ENCODE results near the gene NTN5.

NTN5 gene

DNA sequence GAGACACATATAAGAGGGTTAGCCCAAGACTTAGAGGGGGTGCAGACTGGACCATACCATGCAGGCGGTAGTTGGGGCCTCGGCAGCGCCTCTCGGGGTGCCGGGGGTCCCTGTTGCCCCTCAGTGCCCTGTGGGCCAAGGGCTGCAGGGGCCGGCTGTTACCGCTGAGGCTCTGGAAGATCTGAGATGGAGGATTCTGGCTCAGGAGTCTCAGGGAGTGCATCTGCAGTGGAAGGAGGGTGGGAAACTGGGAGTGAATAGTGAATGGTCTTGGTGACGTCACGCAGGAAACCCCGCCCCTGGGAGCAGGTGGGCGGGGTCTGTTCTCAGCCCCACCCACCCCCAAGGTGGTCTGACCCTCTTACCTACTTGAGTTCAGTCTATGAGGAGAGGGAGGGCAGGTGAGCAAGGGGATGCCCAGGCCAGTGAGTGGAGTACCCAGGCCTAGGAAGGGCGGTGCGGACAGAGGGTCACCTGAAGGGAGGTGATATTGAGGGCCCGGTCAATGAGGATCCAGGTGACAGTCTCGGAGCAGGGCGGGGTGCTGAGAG lies 33.9 kb downstream of the NTN5 start:
- DNase-seq (ENCODE audit: low read depth), result no peak
- Histone ChIP-seq H3K9ac (ENCODE audit: low read length) (peak overlapping the region; percentile 91), H3K36me3 (ENCODE audit: control insufficient read depth, insufficient read depth, low read length, severe bottlenecking) (no peaks in the 10 kb centered on the region), H3K9me3 (ENCODE audit: control insufficient read depth, low read length) (no peaks in the 10 kb centered on the region), H3K4me1 (ENCODE audit: control insufficient read depth, insufficient read depth, low read length) (peaks cover 31% of the 10 kb centered on the region), H3K4me3 (ENCODE audit: low read length) (peak overlapping the region; percentile 54), H3K27me3 (replicated peaks; ENCODE audit: control insufficient read depth, insufficient read depth, low read length) (no peaks in the 10 kb centered on the region)

DNA sequence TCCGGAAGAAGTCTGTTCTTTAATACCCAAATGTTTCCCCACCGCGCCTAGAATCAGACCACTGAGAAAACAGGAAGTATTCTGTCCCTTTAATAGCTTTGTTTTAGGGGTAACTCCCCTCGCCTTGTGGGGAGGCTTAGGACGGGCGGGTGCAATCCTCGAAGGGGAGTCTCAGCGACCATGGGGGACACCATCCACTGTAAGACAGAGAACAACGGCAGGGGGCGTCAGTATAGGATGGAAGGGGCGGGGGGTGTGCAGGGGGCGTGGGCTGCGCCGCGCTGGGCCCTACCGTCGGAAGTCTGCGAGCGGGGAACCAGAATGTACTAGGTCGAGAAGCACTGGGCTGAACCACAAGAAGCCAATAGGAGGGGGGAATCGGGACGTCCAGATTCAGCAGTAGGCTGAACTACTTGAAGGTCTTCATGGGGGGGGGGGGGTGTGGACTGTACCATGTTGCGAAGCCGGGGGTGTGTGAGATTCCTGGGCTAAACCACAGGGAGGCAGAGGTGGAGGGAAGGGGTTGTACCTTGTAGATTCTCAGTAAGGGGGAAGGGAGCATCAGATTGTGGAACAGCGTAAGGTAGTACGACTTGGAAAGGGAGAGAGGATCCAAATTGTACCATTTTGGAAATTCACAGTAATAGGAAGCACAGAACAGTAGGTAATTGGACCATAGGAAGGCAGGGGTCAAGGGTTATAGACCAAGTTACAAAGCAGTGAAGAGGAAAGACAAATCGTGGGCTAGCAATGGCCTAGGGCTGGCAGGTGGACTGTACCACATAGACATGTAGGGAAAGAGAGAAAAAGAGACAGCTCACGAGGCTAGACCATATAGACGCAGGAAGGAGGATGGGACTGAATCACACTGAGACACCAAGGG lies 34.6 kb downstream of the NTN5 start:
- DNase-seq (ENCODE audit: low read depth), result peak; percentile 94
- Histone ChIP-seq H3K9ac (ENCODE audit: low read length) (peak overlapping the region; percentile 91), H3K4me3 (ENCODE audit: low read length) (peak overlapping the region; percentile 87), H3K36me3 (ENCODE audit: control insufficient read depth, insufficient read depth, low read length, severe bottlenecking) (no peaks in the 10 kb centered on the region), H3K27me3 (replicated peaks; ENCODE audit: control insufficient read depth, insufficient read depth, low read length) (no peaks in the 10 kb centered on the region), H3K9me3 (ENCODE audit: control insufficient read depth, low read length) (no peaks in the 10 kb centered on the region), H3K4me1 (ENCODE audit: control insufficient read depth, insufficient read depth, low read length) (peaks cover 38% of the 10 kb centered on the region)

DNA sequence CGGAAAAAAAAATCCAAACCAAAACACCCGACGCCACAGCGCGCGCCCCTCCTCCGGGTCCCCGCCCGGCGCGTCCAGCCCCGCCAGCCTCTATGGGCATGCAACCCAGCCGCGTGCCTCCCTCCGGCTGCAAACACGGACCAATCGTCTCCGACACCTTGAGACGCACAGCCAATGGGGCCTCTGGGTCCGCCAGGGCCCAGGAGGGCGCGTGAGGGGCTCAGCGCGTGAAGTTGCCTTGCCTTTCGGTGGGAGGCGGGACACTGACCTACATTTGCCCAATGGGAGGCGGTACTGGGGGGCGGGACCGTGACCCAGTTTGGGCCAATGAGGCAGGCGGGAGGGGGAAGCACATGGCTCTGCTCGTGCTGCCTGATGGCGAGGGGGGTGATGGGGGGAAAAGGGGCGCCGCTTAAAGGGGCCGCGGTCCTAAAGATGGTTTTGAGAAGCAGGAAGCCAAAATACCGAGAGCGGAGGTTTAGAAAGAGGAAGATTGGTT lies 35.3 kb downstream of the NTN5 start:
- H3K4me3 ChIP-seq (ENCODE audit: low read length), result peak overlapping the region; percentile 87
- no peaks in the 10 kb centered on the region for H3K9me3 ChIP-seq (ENCODE audit: control insufficient read depth, low read length)
- no peaks in the 10 kb centered on the region for H3K36me3 ChIP-seq (ENCODE audit: control insufficient read depth, insufficient read depth, low read length, severe bottlenecking)
- peak overlapping the region; percentile 91 for H3K9ac ChIP-seq (ENCODE audit: low read length)
- peaks cover 45% of the 10 kb centered on the region for H3K4me1 ChIP-seq (ENCODE audit: control insufficient read depth, insufficient read depth, low read length)
- peak; percentile 99 for DNase-seq (ENCODE audit: low read depth)
- H3K27me3 ChIP-seq (replicated peaks; ENCODE audit: control insufficient read depth, insufficient read depth, low read length), result no peaks in the 10 kb centered on the region

DNA sequence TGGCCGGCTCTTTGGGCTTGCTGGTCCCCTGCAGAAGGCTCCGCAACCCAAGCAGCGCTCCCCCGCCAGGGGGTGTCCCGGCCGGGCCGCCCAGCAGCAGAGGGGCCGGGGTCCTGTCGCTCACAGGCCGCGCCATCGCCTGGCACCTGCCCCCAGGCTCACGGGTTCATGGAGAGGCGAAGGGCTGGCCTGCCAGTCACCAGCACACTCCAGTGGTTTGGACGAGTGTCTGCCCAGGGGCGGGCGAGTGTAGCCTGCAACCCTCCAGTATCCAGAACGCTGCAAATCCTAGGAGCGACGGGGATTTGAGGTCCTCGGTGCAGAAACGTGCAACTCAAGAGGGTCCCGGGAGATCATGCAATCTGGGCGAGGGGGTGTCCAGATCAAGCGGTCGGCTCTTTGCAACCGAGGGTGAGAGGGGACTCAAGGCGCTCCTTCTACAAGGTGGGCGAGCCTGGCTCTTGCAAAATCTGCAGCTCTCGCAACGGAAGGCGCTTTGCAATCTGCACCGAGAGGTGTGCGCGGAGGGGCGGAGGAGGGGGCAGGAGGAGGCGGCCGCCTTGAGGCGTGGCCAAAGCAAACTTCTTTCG lies 35.9 kb downstream of the NTN5 start, which contains the start of gene DBP:
Gene DBP (minus strand): TSS at position 521 of the 590 bp plus-strand sequence. CDS start 385 bp downstream, at position 136.
- Histone ChIP-seq H3K4me3 (ENCODE audit: low read length) (peak within 1 kb of the TSS; percentile 87), H3K36me3 (ENCODE audit: control insufficient read depth, insufficient read depth, low read length, severe bottlenecking) (no peaks in the 10 kb centered on the region), H3K9me3 (ENCODE audit: control insufficient read depth, low read length) (no peaks in the 10 kb centered on the region), H3K9ac (ENCODE audit: low read length) (peak within 1 kb of the TSS; percentile 91), H3K27me3 (replicated peaks; ENCODE audit: control insufficient read depth, insufficient read depth, low read length) (no peaks in the 10 kb centered on the region), H3K4me1 (ENCODE audit: control insufficient read depth, insufficient read depth, low read length) (peaks cover 47% of the 10 kb centered on the region)
- no peak for DNase-seq (ENCODE audit: low read depth)

DNA sequence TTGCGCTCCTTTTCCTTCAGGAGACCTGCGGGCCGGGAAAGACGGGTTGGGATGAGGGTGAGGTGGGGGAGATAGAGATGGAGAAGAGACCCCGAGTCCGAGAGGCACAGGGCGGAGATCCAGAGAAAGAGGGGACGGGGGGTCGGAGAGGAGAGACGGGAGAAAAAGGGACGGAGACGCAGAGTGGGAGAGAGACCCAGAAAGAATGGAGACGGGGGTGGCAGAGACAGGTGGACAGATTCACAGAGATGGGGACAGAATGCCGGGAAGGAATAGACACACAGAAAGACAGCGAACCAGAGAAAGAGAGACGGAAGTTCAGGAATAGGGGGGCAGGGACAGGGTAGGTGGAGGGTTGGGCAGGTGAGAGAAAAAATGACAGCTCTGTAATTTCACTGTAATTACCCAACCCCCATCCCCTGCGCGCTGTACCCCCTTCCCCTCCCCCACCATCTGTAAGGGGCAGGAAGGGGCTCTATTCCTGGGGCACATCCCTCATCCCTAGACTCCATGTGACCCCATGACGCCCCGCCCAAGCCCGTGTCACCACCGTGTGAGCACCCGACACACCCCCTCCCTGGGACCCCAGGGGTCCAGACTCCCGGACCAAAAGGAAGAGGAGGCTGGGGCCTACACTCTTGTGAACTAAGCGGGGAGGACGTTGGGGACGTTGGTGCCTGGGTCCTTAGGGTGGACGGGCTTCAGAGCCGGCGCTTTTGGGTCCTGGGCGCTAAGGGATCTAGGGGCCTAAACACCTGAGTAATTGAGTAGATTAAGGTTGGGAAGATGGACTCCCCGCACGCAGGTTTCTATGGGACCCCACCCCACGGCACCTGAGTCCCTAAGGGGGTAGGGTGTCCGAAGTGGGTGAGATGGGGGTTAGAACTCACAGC lies 36.6 kb downstream of the NTN5 start:
- Histone ChIP-seq H3K9me3 (ENCODE audit: control insufficient read depth, low read length) (no peaks in the 10 kb centered on the region), H3K27me3 (replicated peaks; ENCODE audit: control insufficient read depth, insufficient read depth, low read length) (no peaks in the 10 kb centered on the region), H3K36me3 (ENCODE audit: control insufficient read depth, insufficient read depth, low read length, severe bottlenecking) (no peaks in the 10 kb centered on the region), H3K9ac (ENCODE audit: low read length) (peak overlapping the region; percentile 91), H3K4me3 (ENCODE audit: low read length) (peak overlapping the region; percentile 87), H3K4me1 (ENCODE audit: control insufficient read depth, insufficient read depth, low read length) (peaks cover 47% of the 10 kb centered on the region)
- peak; percentile 33 for DNase-seq (ENCODE audit: low read depth)

DNA sequence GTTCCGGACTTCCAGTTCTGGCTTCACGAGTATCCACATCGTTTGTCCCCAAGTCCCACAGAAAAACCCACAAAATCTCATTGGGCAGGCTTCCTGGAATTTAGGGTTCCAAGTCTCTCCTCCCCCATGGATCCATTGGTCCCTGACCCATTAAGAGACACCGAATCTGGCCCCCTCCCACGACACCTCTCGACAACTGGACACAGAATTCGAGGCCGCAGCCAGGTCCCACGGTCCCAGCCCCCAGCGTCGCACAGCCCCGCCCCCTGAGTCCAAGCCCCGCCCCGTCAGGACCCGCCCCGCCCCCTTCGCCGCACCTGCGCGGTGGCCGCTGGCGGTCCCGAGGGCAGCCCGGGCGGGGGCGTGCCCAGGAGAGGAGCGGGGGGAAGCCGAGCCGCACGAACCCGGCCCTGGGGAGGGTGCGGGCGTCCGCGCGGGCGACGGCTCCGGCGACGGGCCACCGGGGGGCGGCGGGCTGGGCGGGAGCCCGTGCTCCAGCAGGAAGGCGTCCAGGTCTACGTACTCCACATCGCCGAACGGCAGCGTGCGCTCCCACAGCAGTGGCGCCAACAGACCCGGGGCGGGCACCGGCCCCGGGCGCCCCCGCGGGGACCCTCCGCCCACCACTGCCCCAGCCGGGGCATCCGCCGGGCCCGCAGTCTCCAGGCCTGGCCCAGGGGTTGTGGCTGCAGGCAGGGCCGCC lies 37.4 kb downstream of the NTN5 start:
- no peaks in the 10 kb centered on the region for H3K27me3 ChIP-seq (replicated peaks; ENCODE audit: control insufficient read depth, insufficient read depth, low read length)
- H3K4me3 ChIP-seq (ENCODE audit: low read length), result peak overlapping the region; percentile 87
- no peaks in the 10 kb centered on the region for H3K9me3 ChIP-seq (ENCODE audit: control insufficient read depth, low read length)
- peak; percentile 61 for DNase-seq (ENCODE audit: low read depth)
- peaks cover 47% of the 10 kb centered on the region for H3K4me1 ChIP-seq (ENCODE audit: control insufficient read depth, insufficient read depth, low read length)
- H3K9ac ChIP-seq (ENCODE audit: low read length), result peak overlapping the region; percentile 82
- no peaks in the 10 kb centered on the region for H3K36me3 ChIP-seq (ENCODE audit: control insufficient read depth, insufficient read depth, low read length, severe bottlenecking)

DNA sequence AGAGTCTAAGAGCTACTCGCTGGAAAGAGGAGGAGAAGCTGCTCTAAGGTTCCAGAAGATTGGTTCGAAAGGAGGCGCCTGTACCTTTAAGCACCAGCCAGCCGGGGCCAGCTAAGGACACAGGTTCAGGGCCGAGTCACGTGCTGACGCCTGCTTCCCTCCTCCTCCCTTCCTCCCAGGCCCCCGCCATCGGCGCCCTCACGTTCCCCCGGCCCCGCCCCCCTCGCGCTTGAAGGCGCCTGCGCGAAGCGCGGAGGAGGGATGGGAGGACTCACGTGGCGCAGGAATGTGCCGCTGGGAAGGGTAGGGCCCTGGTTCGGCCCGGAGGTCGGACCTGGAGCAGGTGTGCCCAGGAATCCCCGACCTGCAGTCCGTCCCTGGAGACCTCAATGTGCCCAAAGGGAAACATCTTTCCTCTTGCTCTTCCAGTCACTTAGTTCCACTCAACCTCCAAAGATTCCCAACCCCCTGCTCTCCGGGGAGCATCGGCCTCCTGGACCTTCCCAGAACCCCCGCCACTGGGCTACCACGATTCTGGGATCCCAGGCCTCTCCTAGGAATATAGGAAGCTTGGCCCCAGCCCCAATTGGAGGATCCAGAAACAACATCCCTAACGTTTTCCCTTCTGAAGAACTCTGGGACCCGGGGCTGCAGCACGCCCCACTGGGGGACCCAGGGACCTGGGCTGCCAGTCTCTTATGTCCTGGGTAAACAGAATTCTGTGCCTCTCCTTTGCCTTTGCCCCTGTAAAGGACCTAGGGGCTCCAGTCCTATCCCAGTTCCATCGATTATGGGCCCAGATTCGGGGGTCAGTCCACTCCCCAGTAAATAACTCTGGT lies 38.2 kb downstream of the NTN5 start:
- Histone ChIP-seq H3K36me3 (ENCODE audit: control insufficient read depth, insufficient read depth, low read length, severe bottlenecking) (no peaks in the 10 kb centered on the region), H3K4me1 (ENCODE audit: control insufficient read depth, insufficient read depth, low read length) (peaks cover 47% of the 10 kb centered on the region), H3K4me3 (ENCODE audit: low read length) (peak overlapping the region; percentile 79), H3K9me3 (ENCODE audit: control insufficient read depth, low read length) (no peaks in the 10 kb centered on the region), H3K27me3 (replicated peaks; ENCODE audit: control insufficient read depth, insufficient read depth, low read length) (no peaks in the 10 kb centered on the region), H3K9ac (ENCODE audit: low read length) (peak overlapping the region; percentile 82)
- DNase-seq (ENCODE audit: low read depth), result peak; percentile 93

DNA sequence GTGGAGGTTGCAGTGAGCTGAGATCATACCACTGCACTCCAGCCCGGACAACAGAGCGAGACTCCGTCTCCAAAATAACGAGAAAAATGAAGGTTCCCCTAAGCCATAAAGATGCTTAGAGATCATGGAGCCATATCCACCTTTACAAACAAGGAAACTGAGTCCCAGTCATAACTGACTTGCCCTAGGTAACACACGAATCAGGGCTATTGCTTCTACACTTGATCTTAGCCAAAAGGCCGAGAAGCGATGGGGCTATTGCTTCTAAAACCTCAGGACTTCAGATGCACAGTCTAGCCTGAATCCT lies 38.8 kb downstream of the NTN5 start:
- Histone ChIP-seq H3K36me3 (ENCODE audit: control insufficient read depth, insufficient read depth, low read length, severe bottlenecking) (no peaks in the 10 kb centered on the region), H3K9me3 (ENCODE audit: control insufficient read depth, low read length) (no peaks in the 10 kb centered on the region), H3K4me1 (ENCODE audit: control insufficient read depth, insufficient read depth, low read length) (peaks cover 47% of the 10 kb centered on the region), H3K27me3 (replicated peaks; ENCODE audit: control insufficient read depth, insufficient read depth, low read length) (no peaks in the 10 kb centered on the region), H3K9ac (ENCODE audit: low read length) (peak overlapping the region; percentile 71), H3K4me3 (ENCODE audit: low read length) (peak overlapping the region; percentile 62)
- DNase-seq (ENCODE audit: low read depth), result no peak

DNA sequence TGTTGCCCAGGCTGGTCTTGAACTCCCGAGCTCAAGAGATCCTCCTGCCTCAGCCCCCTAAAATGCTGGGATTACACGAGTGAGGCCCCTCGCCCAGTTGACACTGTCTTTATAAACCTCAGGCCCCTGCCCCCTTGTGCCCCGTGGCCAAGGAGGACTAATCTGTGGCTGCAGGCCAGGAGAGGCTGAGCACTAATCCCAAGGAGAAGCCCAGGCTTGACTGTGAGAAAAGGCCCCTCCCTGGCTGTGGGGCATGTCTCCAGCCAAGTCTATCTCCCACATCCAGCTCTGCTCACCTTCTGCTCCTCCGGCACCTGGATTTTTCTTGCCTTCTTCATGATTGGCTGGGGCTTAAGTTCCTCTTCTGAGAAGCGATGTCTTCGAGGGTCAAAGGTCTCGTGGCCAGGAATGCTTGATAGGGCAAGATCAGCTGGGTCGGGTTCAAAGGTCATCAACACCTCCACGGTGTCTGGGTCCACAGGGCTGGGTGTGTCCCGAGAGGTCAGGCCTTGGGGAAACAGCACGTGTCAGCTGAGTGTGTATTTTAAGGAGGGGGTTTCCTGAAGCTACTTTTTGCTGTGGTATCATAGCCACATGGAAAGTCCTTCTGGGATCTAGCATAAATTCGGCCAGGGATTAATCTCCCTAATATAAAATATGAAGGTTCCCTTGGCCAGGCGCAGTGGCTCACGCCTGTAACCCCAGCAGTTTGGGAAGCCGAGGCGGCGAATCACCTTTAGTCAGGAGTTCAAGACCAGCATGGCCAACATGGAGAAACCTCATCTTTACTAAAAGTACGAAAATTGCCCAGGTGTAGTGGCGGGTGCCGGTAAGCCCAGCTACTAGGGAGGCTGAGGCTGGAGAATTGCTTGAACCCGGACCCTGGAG lies 39.4 kb downstream of the NTN5 start:
- peak overlapping the region; percentile 71 for H3K9ac ChIP-seq (ENCODE audit: low read length)
- no peaks in the 10 kb centered on the region for H3K27me3 ChIP-seq (replicated peaks; ENCODE audit: control insufficient read depth, insufficient read depth, low read length)
- H3K36me3 ChIP-seq (ENCODE audit: control insufficient read depth, insufficient read depth, low read length, severe bottlenecking), result no peaks in the 10 kb centered on the region
- peaks cover 43% of the 10 kb centered on the region for H3K4me1 ChIP-seq (ENCODE audit: control insufficient read depth, insufficient read depth, low read length)
- no peak for DNase-seq (ENCODE audit: low read depth)
- no peaks in the 10 kb centered on the region for H3K9me3 ChIP-seq (ENCODE audit: control insufficient read depth, low read length)
- peak overlapping the region; percentile 62 for H3K4me3 ChIP-seq (ENCODE audit: low read length)

Measured in adipocyte (in vitro differentiated cells).